HG02943 (cell line): Measurements from ENCODE around the gene FSIP1.

Experiments used
- ATAC-seq: cut with Tn5 transposase; IDR thresholded peaks from one replicate; pipeline ENCODE4 v1.9.1; 2021; ENCODE audit warnings: mild to moderate bottlenecking, low read depth, moderate library complexity; ENCODE audit not compliant: unreplicated experiment

Gene FSIP1

DNA sequence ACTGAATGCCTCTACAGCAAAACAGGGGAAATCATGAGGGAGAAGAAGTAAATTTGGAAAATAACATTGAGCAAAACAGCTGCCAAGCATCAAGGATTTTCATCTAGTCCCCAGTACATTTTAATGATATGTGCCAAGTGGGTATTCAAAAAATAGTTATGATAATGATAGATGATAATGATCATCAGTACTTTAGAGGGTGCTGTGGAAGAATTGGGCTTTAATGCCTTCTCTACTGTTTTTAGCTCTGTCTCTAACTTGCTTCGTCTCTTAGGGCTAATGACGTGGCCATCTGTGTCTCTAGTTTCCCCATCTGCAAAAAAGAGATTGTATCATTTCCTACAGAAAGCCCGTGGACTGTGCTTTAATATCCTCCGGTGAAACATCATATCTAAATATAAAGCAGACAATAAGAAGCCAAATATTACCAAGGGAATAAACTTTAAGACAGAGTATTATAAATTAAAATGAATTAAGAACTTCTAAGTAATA, 10.2 kb upstream of the FSIP1 start:
- ATAC-seq: no peak

DNA sequence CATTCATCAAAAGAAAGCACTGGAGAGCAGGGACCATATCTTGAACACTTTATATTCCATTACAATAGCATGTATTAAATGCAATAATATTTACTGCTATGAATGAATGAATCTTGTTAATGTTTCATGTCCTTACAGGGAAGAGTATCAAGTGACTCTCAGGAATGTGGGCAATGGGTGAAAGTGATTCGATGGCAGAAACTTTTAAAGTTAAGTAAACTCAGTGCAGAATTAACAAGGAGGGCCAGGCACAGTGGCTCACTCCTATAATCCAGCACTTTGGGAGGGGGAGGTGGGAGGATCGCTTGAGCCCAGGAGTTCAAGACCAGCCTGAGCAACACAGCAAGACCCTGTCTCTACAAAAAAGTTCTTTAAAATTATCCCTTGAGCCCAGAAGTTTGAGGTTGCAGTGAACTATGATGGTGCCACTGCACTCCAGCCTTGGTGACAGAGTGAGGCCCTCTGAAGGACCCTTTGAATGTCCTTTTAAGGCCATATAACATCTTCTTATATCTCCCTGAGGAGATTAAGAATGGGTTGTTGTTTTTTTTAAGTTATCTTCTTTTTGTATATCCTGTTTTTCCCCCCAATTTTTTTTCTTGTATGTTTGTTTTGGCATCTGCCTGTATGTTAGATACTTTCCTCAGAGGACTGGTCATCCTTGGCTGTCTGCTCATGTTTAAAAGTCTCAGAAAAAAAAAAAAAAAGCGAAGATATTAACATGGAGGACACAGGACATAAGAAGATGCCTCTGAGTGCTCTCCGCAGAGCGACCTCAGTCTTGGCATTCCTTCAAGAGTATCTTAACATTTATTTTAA, 9.6 kb upstream of the FSIP1 start:
- no peak for ATAC-seq

DNA sequence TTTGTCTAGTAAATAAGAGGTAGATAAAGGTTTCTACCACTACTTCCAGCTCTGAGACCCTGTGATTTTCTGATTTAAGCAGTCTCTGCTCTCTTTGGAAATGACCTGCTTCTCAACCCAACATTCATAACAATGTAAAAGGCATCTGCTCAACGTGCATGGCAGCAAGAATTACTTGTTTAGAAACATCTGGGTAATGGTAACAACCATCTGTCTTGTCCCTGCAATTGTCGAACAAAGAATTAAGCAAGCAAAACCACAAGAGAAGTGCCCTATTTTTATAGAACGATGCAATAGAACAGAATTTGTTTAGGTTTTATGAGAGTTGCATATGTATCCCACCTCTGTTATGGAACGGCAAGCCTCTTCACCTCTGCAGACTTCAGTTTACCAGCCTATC, 7.1 kb upstream of the FSIP1 start:
- ATAC-seq: no peak

DNA sequence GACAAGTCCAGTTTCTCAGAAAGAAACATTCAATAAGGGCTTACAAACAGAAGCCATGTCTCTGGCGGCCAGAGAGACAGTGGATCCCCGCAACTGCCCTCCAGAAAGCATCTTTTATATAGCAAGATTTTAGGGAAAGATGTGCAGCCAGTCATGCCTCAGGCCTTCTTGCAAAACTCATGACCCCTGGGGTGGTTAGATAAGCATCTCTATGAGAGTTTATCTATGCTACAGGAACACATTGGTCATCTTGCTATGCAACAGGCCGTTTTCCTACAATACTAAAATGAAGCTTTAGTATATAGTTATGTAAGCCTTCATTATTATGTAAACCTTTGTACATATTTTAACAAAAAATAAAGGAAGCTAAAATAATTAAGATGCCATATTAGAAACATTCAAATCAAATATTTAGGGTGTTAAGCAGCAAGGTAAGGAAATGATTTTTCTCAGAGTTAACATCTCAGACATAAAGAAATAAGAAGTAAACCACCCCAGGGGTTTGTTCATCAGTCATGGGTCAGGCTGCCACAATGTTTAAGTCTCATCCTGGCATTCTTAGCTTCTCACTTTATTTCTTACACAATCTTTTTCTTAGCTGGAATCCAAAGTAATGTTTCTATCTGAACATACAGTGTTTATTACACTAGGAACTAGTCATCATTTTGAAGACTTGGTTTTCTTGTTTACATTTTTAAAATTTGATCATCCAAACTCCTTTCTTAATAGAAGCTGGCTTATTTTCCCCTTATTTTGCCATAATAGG, 6.3 kb upstream of the FSIP1 start:
- ATAC-seq: no peak

- ATAC-seq: no peak
Observed at GRCh38 chr15:39788108-39788507, 5.5 kb upstream of the FSIP1 start.

DNA sequence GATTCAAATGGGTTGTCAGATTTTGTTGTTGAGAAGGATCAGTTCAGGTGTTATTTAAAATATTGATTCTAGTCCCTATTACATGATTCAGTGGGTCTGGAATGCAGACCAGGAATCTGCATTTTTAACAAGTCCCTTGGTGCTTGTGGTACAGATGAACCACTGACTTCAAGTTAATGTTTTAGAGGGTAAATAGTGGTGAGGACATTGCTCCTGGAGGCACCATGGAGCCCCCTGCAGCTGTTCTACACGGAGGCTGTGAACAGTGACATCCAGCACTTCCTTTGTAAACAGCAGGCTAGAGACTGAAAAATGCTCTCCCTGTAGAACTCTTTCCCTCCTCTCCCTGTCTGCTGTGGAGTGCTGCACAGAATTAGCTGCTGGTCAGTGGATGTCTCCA, 4.8 kb upstream of the FSIP1 start:
- ATAC-seq: no peak

GRCh38 chr15:39786447-39787056, 3.9 kb upstream of the FSIP1 start:
- no peak for ATAC-seq

GRCh38 chr15:39785841-39786240, 3.2 kb upstream of the FSIP1 start:
- no peak for ATAC-seq

DNA sequence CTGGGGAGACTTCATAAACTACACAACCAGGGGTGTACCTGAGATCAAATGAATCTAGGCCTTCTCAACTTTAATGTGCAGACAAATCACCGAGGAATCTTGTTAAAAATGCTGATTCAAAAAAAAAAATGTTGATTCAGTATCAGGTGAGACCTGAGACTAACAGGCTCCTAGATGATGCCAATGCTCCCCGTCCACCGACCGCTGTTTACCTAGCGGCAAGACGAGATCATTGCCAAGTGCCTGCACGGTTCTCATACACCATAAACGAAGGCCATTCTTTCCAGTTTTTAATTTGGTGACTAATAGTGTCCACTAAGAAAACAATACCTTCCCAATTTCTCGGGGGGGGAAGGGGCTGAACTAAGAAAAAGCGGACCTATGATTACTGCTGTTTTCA, 2.5 kb upstream of the FSIP1 start:
- no peak for ATAC-seq

DNA sequence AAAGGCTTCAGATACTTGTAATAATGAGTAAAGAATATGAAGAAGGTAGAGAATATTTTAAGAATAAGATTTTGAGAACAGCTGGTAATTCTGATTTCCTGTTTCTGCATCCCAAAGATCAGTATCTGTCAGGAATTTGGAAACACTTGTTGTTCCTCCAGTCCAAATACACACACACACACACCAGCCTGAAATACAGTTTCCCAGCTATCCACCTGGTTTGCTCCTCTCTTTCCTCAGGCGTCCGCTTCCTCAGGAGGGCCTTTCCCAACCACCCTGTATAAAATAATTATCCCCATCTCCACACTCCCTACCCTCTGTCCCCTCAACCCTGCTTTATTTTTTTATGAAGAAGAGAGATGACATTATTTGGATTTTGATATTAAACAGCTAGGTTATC, 2.0 kb upstream of the FSIP1 start:
- ATAC-seq: no peak

- ATAC-seq: no peak
Observed at GRCh38 chr15:39784125-39784524, 1.5 kb upstream of the FSIP1 start.

DNA sequence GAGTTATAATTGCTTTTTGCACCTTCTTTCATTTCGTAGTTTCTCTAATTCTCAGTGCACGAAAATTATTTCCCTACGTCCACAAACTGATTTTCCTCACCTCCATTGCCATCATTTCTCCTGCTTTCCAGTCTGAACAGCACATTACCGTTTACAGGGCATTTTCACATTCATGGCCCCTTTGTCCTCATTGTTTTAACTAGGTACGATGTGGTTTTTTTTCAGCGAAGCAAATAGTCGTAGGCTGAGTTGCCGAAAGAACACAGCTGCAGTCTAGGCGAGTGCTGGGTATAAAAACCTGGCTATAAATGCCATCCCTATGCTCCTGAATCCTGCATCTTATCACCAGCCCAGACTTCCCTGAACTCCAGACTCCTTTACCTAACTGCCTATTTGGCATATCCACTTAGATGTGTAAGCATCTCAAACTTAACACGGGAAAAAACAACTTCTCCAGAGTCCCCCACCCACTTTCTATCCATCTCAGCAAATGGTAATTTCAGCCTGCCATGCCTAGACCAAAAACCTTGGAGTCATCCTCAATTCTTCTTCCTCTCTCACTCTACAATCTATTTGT, 691 bp upstream of the FSIP1 start:
- no peak for ATAC-seq

DNA sequence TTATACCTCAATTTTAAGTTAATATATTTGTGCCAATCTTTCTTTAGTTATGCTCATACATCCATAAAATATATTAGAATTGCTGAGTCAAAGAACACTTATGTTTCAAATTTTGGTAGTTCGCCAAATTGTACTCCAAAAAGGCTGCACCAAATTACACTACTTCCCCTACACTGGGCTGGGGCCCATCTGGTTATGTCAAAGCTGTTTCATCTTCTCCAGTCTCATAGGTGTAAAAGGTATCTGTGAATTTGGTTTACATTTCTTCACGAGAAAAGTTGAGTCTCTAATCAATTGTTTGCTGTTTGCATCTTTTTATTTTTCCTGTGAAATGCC, 706 bp downstream of the FSIP1 start:
- no peak for ATAC-seq

DNA sequence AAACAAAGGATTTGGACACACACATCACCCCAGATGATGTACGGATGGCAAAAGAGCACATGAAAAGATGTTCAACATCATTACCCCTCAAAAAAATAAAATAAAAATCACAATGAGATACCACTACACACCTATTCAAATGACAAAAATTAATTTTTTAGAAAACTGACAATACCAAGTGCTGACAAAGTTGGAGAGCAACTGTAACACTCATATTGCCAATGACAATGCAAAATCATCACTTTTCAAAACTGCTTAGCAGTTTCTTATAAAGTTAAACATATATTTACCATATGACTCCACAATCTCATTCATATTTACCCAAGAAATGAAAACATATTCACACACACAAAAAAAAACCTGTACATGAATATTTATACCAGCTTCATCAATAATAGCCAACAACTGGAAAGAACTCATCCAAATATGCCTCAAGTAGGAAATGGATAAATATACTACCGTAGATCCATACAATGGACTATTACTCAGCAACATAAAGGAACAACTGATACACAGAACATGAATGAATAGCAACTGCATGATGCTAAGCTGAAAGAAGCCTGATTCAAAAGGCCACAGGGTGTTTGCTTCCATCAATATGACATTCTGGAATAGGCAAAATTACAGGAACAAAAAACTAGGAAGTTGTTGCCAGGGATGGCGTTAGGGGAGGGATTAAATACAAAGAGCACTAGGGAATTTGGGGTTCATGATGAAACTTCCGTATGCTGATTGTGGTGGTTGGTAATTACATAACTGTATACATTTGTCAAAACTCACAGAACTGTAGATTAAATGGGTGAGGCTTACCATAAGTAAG, 1.3 kb downstream of the FSIP1 start:
- no peak for ATAC-seq

GRCh38 chr15:39778021-39778420, 4.6 kb downstream of the FSIP1 start:
- no peak for ATAC-seq

DNA sequence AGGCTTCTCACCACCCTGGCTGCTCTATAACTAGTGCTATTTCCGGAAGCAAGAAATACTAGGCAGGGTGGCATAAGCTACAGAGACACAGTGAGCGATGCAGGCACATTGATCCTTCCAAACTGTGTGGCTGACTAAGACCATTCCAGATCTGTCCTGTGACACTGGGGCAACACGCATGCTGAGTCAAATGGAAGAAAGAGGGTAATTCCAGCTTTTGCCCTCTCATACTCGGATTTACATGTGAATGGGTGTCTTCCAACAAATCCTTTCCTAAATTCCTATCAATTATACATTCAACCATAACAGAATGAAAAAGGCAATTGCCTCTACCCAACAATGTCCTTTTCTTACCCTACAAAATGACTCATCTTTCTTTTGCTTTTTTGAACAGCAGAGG, 5.1 kb downstream of the FSIP1 start:
- ATAC-seq: no peak

DNA sequence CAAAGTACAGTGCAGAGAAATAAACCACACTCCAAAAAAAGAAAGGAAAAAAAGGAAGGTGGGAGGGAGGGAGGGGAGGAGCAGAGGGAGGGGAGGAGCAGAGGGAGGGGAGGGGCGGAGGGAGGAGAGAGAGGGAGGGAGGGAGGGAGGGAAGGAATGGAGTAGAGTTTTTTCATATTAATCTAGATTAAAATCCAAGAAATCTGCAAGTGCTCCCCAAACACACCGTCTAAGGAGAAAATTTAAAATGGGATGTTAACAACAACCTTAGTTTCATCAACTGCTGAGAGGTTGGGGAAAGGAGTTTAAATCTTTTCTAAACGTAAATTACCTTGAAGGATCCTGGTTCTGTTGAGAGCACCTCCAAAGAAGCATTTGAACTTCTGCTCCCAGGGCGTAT, 6.6 kb downstream of the FSIP1 start:
- ATAC-seq: no peak

GRCh38 chr15:39774688-39775267, 7.9 kb downstream of the FSIP1 start:
- no peak for ATAC-seq

- ATAC-seq: no peak
Observed at GRCh38 chr15:39770748-39771689, 11.6 kb downstream of the FSIP1 start.
